GM21526 (cell line): ENCODE data around the gene KIAA1328.

Source experiments
- ATAC-seq: cut with Tn5 transposase; IDR thresholded peaks from one replicate; pipeline ENCODE4 v1.9.1; 2021; ENCODE audit warnings: moderate library complexity; ENCODE audit not compliant: unreplicated experiment, low FRiP score

Gene KIAA1328

DNA sequence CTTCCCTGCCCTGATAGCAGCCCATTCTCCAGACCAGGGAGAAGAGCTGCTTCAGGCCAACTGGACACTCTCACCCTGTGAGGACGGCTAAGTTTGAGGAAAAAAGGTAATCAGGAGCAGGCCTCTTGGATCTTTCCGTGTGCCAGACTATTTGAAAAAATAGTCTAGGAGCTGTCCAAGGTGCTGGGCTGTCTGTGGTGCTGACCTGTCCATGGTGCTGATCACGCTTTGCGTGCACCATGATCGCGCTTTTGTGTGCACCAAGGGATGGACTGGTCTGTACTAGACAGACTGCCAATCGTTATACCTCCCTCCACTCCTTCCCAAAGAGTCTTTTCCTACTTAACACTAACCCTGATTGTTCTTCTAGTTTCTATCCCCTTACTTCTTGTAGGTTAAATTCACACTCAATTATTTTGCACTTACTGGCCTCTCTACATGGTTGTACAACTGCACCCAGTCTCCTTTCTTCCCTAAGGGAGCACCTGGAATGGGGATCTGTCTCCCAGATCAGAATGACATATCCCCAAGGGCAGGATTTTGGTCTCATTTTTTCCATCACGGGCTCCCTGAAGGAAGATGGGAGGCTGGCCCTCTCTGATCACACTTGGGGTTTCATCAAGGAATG lies 441.2 kb downstream of the KIAA1328 start:
- no peak for ATAC-seq

DNA sequence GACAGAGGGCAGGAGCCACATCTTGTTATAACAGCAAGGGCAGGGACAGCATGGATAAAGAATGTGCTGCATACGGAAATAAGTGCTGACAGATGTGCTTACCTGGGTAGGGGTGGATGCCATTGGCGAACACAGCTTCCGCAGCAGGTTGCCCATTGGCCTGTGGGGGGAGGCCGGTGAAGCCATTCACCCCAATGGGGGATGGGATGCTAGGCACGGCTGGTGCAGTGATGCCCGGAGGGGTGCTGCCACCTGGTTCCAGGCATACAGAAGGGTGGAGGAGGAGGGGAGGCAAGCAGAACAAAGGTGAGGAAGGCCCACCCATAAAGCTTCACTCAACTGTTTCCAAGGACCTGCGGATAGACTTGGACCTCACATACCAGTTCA lies 441.7 kb downstream of the KIAA1328 start:
- ATAC-seq: no peak

DNA sequence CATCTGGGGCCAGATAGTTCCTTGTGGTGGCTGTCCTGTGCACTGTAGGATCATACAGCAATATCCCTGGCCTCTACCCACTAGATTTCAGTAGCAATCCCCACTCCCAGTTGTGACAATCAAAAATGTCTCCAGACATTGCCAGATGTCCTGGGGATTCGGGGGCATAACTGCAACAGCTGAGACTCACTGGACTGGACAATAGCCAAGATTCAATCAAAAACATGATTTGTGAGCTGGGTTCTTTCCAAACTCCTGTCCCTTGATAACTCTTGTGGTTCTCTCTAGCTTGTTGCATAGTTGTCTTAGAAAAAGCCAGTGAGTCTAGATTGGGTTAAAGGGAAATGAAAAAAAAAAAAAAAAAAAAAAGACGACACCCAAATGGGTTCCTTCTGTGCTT lies 443.3 kb downstream of the KIAA1328 start:
- no peak for ATAC-seq

DNA sequence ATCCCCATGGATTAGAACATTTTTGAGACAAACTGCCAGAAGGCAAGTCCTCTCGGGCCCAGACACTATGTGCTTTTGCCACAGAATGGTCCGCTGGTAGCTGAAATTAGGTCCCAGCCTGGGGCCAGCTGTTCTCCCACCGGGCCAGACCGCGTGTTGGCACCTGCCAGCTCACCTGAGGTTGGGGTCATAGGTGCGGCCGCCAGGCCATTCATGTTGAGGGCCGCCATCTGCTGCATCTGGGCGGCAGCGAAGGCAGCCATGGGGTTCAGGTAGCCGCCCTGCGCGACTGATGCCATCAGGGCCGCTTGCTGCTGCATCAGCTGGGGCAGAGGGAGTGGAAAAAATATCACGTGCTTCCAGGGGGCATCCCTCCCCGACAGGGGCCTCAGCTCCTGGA lies 443.9 kb downstream of the KIAA1328 start:
- ATAC-seq: no peak

DNA sequence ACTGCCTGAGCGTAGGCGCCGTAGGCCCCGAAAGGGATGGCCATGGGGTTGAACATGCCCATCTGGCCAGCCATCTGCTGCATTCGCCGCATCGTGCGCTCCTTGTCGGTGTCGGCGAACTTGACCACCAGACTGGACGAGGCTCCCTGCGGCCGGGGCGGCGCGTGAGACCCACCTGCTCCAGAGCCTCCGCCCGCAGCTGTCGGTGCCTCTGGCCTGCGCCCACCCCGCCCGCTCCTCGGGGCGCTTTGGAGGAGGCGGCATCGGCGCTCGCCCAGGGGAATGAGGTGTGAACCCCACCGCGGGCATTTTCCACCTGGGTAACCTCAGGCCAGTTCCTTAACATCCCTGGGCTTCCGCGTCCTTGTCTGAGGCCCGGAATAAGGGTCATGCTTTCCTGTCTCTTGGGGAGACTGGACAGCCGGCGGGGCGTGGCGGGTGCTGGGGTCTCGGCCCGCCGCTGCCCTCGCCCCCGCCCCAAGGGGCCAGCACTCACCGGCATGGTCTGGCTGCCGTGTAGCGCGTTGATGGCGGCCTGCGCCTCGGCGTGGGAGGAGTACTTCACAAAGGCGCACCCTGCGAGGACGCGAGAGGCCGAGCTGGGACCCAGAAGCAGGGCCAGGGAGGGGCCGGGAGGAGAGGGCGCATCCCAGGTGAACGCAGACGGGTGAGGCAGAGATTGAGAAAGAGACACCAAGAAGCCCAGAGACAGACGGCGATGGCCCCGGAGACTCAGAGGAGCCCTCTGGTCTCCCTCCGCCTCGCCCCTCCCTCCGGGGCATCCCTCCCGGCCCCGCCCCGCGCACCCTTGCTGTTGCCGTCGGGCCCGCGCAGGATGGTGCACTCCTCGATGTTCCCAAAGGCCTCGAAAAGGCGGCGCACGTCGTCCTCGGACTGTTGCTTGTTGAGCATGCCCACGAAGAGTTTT lies 445.6 kb downstream of the KIAA1328 start:
- no peak for ATAC-seq

DNA sequence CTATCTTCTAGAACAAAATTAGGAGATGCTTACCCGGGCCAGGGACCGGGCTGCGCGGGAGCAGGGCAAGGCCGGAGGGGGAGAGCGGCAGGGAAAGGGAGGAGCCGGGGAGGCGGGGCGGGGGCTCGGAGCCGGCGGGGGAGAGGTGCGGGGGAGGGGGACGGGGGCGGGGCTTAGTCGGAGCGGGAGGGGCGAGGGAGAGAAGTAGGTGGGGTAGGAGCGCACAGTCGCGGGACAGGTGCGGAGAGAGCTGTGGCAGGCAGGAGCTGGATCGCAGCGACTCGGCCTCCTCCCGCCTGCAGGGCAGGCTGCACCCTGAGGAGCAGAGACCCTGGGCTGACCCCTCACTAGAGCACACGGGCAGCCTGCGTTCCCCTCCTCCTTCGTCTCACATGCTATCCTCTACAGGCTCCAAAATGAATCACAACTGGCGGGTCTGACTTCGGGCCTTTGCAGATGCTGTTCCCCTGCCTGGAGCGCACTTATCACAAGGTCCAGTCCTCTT lies 446.4 kb downstream of the KIAA1328 start:
- ATAC-seq: no peak

DNA sequence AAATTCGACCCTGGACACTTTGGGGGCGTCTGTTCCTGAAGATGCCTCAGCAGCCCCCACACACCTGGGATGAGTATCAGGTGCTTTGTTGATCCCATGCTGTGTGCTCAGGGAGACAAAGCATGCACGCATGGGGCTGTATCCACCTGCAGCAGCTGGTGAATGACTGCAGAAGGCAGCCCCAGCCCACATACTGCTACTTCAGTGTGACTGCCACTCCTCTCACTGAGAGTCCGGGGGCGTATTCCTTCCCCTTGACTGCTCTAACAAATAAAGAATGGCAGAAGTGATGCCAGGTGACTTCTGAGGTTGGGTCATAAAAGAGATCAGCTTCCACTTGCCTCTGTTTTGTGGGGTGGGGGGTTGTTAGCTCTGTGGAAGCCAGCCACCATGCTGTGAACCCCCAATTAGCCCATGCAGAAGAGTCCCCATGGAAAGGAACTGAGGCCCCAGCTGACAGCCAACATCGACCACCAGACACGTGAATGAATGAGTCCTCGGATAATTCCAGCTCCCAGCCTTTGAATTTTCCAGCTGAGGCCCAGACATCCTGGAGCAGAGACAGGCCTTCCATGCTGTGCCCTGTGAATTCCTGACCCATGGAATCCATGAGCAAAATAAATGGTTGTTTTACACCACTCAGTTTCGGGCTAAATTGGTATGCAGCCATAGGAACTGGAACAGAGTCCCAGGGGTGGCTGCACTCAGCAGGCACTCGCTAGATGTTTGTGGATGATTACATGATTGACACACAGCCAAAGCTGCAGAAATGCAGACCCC lies 447.4 kb downstream of the KIAA1328 start:
- ATAC-seq: no peak

DNA sequence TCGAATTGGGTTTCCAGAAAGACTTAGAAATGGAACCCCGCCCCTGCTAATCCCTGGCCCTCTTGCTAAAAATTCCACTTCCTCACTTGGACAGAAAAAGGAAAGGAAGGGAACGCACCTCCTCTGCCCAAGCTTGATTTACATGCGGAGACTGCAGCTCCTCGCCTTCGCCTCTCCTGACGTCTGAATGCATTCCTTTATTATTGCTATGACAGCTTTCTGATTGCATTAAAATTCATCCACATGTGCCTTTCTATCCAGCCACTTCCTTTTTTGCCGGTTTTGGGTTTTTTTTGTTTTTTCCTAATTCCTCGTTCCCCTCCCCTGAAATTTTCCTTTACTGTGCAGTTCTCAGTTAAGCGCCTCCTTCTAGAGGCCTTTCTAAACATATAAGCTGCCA lies 448.9 kb downstream of the KIAA1328 start:
- no peak for ATAC-seq
